ENCODE results near the gene SYT12.

DNA sequence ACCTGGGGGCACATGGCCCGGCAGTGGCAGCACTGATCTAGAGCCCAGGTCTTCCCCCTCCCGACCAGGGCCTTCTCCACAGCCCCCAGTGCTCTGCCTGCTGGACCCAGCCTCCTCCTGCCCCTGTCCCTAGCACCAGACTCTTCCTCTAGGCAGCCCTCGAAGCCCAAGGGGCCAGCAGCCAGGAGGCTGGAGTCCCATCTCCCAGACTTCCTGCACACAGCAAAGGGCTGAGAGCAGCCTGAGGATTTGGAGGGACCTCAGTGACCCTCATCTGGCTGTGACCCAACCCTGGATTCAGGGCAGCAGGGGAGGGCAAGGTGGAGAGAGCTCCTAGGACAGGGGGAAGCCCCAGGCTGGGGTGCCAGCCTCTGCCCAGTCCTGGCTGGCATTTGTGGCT lies 36.7 kb downstream of the SYT12 start:
- TF ChIP-seq, protein P1, sequence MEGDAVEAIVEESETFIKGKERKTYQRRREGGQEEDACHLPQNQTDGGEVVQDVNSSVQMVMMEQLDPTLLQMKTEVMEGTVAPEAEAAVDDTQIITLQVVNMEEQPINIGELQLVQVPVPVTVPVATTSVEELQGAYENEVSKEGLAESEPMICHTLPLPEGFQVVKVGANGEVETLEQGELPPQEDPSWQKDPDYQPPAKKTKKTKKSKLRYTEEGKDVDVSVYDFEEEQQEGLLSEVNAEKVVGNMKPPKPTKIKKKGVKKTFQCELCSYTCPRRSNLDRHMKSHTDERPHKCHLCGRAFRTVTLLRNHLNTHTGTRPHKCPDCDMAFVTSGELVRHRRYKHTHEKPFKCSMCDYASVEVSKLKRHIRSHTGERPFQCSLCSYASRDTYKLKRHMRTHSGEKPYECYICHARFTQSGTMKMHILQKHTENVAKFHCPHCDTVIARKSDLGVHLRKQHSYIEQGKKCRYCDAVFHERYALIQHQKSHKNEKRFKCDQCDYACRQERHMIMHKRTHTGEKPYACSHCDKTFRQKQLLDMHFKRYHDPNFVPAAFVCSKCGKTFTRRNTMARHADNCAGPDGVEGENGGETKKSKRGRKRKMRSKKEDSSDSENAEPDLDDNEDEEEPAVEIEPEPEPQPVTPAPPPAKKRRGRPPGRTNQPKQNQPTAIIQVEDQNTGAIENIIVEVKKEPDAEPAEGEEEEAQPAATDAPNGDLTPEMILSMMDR (IDR thresholded peaks at IDR 0.05; ENCODE audit: low read depth, low read length, poor library complexity, severe bottlenecking) = no peak
- no peak for TF ChIP-seq EZH2phosphoT487 (IDR thresholded peaks at IDR 0.05; ENCODE audit: borderline replicate concordance, low read length)
